C4-2B (cell line): Measurements from ENCODE around the gene WFDC12.

ENCODE experiments used
- ZFX ChIP-seq: fragments of 450-650 bp; IDR thresholded peaks from 2 replicates; pipeline ENCODE4 v1.6.1; 2017
- TF ChIP-seq, protein P1 (sequence below): fragments of 450-650 bp; conservative IDR thresholded peaks from 2 replicates; pipeline ENCODE4 v1.5.1; 2017; ENCODE audit warnings: mild to moderate bottlenecking

DNA sequence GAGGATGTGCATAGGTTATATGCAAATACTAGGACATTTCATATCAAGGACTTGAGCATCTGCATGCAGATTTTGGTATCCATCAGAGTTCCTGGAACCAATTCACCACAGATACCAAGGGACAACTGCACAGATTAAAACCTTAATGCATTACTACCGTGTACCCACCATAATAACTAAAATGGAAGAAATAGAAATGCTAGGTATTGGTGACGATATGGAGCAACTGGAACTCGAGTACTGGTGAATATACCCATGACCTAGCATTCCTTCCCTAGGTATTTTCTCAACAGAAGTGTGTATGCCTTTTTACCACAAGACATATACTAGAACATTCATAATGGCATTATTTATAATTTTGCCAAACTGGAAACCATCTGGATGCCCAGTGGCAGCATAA is 41.8 kb downstream of the WFDC12 start:
- TF ChIP-seq, protein P1, sequence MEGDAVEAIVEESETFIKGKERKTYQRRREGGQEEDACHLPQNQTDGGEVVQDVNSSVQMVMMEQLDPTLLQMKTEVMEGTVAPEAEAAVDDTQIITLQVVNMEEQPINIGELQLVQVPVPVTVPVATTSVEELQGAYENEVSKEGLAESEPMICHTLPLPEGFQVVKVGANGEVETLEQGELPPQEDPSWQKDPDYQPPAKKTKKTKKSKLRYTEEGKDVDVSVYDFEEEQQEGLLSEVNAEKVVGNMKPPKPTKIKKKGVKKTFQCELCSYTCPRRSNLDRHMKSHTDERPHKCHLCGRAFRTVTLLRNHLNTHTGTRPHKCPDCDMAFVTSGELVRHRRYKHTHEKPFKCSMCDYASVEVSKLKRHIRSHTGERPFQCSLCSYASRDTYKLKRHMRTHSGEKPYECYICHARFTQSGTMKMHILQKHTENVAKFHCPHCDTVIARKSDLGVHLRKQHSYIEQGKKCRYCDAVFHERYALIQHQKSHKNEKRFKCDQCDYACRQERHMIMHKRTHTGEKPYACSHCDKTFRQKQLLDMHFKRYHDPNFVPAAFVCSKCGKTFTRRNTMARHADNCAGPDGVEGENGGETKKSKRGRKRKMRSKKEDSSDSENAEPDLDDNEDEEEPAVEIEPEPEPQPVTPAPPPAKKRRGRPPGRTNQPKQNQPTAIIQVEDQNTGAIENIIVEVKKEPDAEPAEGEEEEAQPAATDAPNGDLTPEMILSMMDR = no peak
- TF ChIP-seq ZFX = no peak
